GM10266 (cell line): ENCODE results near the gene TRIP10.
"Not testable (repeated sequence)": the region's sequence is repeated elsewhere in the genome, so short reads cannot be mapped to it uniquely, and the experiment has no call there.

ENCODE experiments used
- DNase-seq: peaks from one replicate; pipeline ENCODE4 v3.0.0; 2012; ENCODE audit errors: extremely low spot score
- CTCF ChIP-seq: IDR thresholded peaks from 2 replicates; pipeline ENCODE4 v1.5.1; 2012; ENCODE audit warnings: mild to moderate bottlenecking, low read depth; ENCODE audit not compliant: control insufficient read depth, insufficient read depth; ENCODE audit errors: missing control alignments

Gene TRIP10

GRCh38 chr19:6745965-6746364 lies 6.5 kb downstream of the TRIP10 start:
- DNase-seq: no peak
- no peak for TF ChIP-seq CTCF

- not testable (repeated sequence) for DNase-seq
Observed at GRCh38 chr19:6748543-6748942, 9.1 kb downstream of the TRIP10 start.

- TF ChIP-seq CTCF: no peak
- no peak for DNase-seq
Observed at GRCh38 chr19:6750062-6750461, 10.6 kb downstream of the TRIP10 start.

GRCh38 chr19:6751189-6751588 lies 11.7 kb downstream of the TRIP10 start:
- no peak for TF ChIP-seq CTCF
- no peak for DNase-seq

- no peak for TF ChIP-seq CTCF
- DNase-seq: no peak
Observed at GRCh38 chr19:6752256-6753177, 13.0 kb downstream of the TRIP10 start.

GRCh38 chr19:6753178-6754031 lies 13.9 kb downstream of the TRIP10 start:
- peak; percentile 74 for TF ChIP-seq CTCF
- DNase-seq: peak; percentile 99

GRCh38 chr19:6754136-6754535 lies 14.7 kb downstream of the TRIP10 start:
- no peak for DNase-seq
- no peak for TF ChIP-seq CTCF
